WTC11 (cell line): ENCODE results near the gene N4BP2L2.

ENCODE experiments used
- ATF2 ChIP-seq: sonication (generic); formaldehyde crosslinking; IDR thresholded peaks from 2 replicates; pipeline ENCODE4 v1.8.1; 2022; ENCODE audit warnings: low read depth, missing genetic modification reagents, borderline replicate concordance
- USF1 ChIP-seq: sonication (generic); formaldehyde crosslinking; IDR thresholded peaks from 2 replicates; pipeline ENCODE4 v1.8.0; 2022; ENCODE audit warnings: mild to moderate bottlenecking, missing genetic modification reagents
- TF ChIP-seq, protein P1 (sequence below): fragments of 200-600 bp; IDR thresholded peaks from 2 replicates; pipeline ENCODE4 v1.8.0; 2022; ENCODE audit warnings: antibody characterized with exemption
- TF ChIP-seq, protein P2 (sequence below): sonication (generic); formaldehyde crosslinking; IDR thresholded peaks from 2 replicates; pipeline ENCODE4 v1.8.1; 2023; ENCODE audit warnings: mild to moderate bottlenecking, missing genetic modification reagents, moderate library complexity
- TF ChIP-seq, protein P3 (sequence below): sonication (generic); formaldehyde crosslinking; IDR thresholded peaks from 2 replicates; pipeline ENCODE4 v1.8.0; 2023; ENCODE audit warnings: missing genetic modification reagents, mild to moderate bottlenecking, borderline replicate concordance

GRCh38 chr13:32582281-32582680, 43.7 kb upstream of the N4BP2L2 start:
- TF ChIP-seq, protein P1, sequence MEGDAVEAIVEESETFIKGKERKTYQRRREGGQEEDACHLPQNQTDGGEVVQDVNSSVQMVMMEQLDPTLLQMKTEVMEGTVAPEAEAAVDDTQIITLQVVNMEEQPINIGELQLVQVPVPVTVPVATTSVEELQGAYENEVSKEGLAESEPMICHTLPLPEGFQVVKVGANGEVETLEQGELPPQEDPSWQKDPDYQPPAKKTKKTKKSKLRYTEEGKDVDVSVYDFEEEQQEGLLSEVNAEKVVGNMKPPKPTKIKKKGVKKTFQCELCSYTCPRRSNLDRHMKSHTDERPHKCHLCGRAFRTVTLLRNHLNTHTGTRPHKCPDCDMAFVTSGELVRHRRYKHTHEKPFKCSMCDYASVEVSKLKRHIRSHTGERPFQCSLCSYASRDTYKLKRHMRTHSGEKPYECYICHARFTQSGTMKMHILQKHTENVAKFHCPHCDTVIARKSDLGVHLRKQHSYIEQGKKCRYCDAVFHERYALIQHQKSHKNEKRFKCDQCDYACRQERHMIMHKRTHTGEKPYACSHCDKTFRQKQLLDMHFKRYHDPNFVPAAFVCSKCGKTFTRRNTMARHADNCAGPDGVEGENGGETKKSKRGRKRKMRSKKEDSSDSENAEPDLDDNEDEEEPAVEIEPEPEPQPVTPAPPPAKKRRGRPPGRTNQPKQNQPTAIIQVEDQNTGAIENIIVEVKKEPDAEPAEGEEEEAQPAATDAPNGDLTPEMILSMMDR = no peak
- TF ChIP-seq, protein P2, sequence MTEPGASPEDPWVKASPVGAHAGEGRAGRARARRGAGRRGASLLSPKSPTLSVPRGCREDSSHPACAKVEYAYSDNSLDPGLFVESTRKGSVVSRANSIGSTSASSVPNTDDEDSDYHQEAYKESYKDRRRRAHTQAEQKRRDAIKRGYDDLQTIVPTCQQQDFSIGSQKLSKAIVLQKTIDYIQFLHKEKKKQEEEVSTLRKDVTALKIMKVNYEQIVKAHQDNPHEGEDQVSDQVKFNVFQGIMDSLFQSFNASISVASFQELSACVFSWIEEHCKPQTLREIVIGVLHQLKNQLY (CRISPR knock-in tag) = no peak
- TF ChIP-seq USF1 (CRISPR knock-in tag) (no peak), ATF2 (CRISPR knock-in tag) (no peak)
- TF ChIP-seq, protein P3, sequence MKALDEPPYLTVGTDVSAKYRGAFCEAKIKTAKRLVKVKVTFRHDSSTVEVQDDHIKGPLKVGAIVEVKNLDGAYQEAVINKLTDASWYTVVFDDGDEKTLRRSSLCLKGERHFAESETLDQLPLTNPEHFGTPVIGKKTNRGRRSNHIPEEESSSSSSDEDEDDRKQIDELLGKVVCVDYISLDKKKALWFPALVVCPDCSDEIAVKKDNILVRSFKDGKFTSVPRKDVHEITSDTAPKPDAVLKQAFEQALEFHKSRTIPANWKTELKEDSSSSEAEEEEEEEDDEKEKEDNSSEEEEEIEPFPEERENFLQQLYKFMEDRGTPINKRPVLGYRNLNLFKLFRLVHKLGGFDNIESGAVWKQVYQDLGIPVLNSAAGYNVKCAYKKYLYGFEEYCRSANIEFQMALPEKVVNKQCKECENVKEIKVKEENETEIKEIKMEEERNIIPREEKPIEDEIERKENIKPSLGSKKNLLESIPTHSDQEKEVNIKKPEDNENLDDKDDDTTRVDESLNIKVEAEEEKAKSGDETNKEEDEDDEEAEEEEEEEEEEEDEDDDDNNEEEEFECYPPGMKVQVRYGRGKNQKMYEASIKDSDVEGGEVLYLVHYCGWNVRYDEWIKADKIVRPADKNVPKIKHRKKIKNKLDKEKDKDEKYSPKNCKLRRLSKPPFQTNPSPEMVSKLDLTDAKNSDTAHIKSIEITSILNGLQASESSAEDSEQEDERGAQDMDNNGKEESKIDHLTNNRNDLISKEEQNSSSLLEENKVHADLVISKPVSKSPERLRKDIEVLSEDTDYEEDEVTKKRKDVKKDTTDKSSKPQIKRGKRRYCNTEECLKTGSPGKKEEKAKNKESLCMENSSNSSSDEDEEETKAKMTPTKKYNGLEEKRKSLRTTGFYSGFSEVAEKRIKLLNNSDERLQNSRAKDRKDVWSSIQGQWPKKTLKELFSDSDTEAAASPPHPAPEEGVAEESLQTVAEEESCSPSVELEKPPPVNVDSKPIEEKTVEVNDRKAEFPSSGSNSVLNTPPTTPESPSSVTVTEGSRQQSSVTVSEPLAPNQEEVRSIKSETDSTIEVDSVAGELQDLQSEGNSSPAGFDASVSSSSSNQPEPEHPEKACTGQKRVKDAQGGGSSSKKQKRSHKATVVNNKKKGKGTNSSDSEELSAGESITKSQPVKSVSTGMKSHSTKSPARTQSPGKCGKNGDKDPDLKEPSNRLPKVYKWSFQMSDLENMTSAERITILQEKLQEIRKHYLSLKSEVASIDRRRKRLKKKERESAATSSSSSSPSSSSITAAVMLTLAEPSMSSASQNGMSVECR (CRISPR knock-in tag) = no peak
